Fibroblast of lung (primary cell): ENCODE data around the gene CAMSAP2. TPM values are rescaled to one million over a fixed set of nuclear protein-coding genes. Genes with fewer than 3 reads are reported as not detected.

Experiments
- DNase-seq, 2 donors: peaks; one replicate each; pipeline versions ENCODE4 v3.0.0 to v3.0.0-alpha.2; 2010; ENCODE audit warnings: low read depth in 2 of 2
- H2AFZ ChIP-seq: 2 replicates; pipeline ENCODE4 v1.5.1; 2012; ENCODE audit warnings: low read length, control low read depth, inconsistent platforms
- H3K27ac ChIP-seq: 2 replicates; pipeline ENCODE4 v1.5.1; 2011; ENCODE audit warnings: low read length, control low read depth; ENCODE audit not compliant: insufficient read depth
- H3K27me3 ChIP-seq: 2 replicates; pipeline ENCODE4 v1.5.1; 2011; ENCODE audit warnings: mild to moderate bottlenecking, low read length; ENCODE audit not compliant: control insufficient read depth, insufficient read depth
- H3K36me3 ChIP-seq: 2 replicates; pipeline ENCODE4 v1.5.1; 2011; ENCODE audit warnings: low read length; ENCODE audit not compliant: control insufficient read depth, insufficient read depth
- H3K4me1 ChIP-seq: 2 replicates; pipeline ENCODE4 v1.5.1; 2011; ENCODE audit warnings: low read length; ENCODE audit not compliant: control insufficient read depth, insufficient read depth; ENCODE audit errors: extremely low read depth
- H3K4me2 ChIP-seq: 2 replicates; pipeline ENCODE4 v1.5.1; 2011; ENCODE audit warnings: low read length, control low read depth; ENCODE audit not compliant: insufficient read depth; ENCODE audit errors: extremely low read depth
- H3K4me3 ChIP-seq, 4 experiments: fragments of 200-600 bp in 1 of 4; sonication (generic) in 1 of 4; replicated peaks in 1 of 4; 2 replicates each; pipeline ENCODE4 v1.5.1; 2011 to 2016; ENCODE audit warnings: low read length in 4 of 4, low read depth in 3 of 4, mild to moderate bottlenecking in 3 of 4, control low read depth in 2 of 4, inconsistent platforms in 1 of 4, mixed read lengths in 1 of 4; ENCODE audit not compliant: insufficient read depth in 1 of 4; ENCODE audit errors: control extremely low read depth in 1 of 4
- H3K79me2 ChIP-seq: 2 replicates; pipeline ENCODE4 v1.5.1; 2012; ENCODE audit warnings: mild to moderate bottlenecking, low read length, inconsistent platforms; ENCODE audit not compliant: control insufficient read depth, insufficient read depth
- H3K9ac ChIP-seq: 2 replicates; pipeline ENCODE4 v1.5.1; 2011; ENCODE audit warnings: mild to moderate bottlenecking, low read length, control low read depth; ENCODE audit not compliant: insufficient read depth
- H3K9me3 ChIP-seq: 2 replicates; pipeline ENCODE4 v1.5.1; 2012; ENCODE audit warnings: low read depth, low read length; ENCODE audit not compliant: control insufficient read depth, insufficient read depth
- H4K20me1 ChIP-seq: 2 replicates; pipeline ENCODE4 v1.5.1; 2011; ENCODE audit warnings: low read length; ENCODE audit not compliant: control insufficient read depth, insufficient read depth; ENCODE audit errors: extremely low read depth
- CTCF ChIP-seq, 2 donors: IDR thresholded peaks in 1 of 2; conservative IDR thresholded peaks in 1 of 2; 1 replicate in 1 of 2; 2 replicates in 1 of 2; pipeline ENCODE4 v1.5.1; 2011 to 2012; ENCODE audit warnings: low read length in 2 of 2, control low read depth in 1 of 2, inconsistent platforms in 1 of 2, low read depth in 1 of 2, mild to moderate bottlenecking in 1 of 2
- EZH2 ChIP-seq: IDR thresholded peaks from 2 replicates; pipeline ENCODE4 v1.5.1; 2012; ENCODE audit warnings: low read length, control low read depth, mild to moderate bottlenecking; ENCODE audit errors: missing control alignments
- polyA plus RNA-seq, 2 donors: library from polyadenylated mRNA; depleted of rRNA in 1 of 2; stranded (reverse) in 1 of 2; unstranded in 1 of 2; fragments of >200 nt; gene quantifications; 2 replicates each; pipeline ENCODE4 v1.2.1, GENCODE V29; 2011 to 2012; ENCODE audit warnings: missing spikeins in 1 of 2
- total RNA-seq: library from RNA; depleted of rRNA; stranded (reverse); fragments of >200 nt; gene quantifications from 2 replicates; pipeline ENCODE4 v1.2.1, GENCODE V29; 2014

Gene CAMSAP2
- total and polyA plus RNA-seq, 2 donors (not counting 1 experiment from before 2014, with no cell fraction given), result 22.3 to 32.5 TPM

DNA sequence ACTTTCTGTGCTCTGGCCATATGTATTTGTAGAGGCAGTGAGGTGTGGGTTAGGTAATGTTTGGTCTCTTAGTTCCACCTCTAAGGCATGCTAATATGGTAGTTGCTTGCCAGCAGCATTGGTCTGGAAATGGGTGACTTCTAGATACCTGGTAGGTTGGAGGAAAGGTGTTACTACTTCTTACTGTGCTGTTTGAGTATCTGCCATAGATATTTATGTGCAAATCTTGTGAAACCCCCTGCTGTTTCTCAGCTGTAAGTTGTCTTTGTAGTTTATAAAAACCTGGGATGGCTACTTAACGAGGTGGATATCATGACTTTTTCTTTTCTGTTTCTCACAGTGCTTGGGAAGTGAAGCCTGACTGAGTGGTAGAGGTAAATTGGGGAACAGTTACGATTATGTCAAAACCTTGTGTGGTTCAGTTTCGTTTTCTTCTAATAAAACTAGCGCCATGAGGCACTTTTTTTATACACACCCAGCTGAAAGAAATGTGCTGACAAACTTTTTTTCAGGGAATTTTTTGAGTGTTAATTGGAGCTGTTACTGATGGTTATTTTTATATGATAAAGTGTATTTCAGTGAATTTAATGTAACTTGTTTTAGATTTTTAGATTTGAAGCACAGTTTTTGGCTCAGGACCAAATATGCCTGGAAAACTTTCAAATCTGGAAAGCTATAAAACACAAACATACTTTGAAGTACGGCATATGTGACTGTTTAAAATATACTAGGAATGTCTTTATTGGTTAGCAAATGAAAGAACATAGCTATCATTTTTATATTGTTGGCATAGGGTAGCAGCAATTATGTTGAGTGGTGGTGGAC, 42.1 kb downstream of the CAMSAP2 start:
- H3K79me2 ChIP-seq, result peaks cover 52% of the 10 kb centered on the region
- no peak overlapping the region for H2AFZ ChIP-seq
- no peaks in the 10 kb centered on the region for H4K20me1 ChIP-seq
- H3K4me3 ChIP-seq, result peak overlapping the region; percentile 14 to 49 (median 39)
- TF ChIP-seq EZH2, result no peak
- H3K4me2 ChIP-seq, result peak overlapping the region; percentile 69
- peak overlapping the region; percentile 43 for H3K27ac ChIP-seq
- DNase-seq, result peak; percentile 34 to 69
- no peaks in the 10 kb centered on the region for H3K9me3 ChIP-seq
- no peak overlapping the region for H3K9ac ChIP-seq
- H3K36me3 ChIP-seq, result peaks cover 1% of the 10 kb centered on the region
- no peaks in the 10 kb centered on the region for H3K27me3 ChIP-seq
- H3K4me1 ChIP-seq, result peaks cover 4% of the 10 kb centered on the region

DNA sequence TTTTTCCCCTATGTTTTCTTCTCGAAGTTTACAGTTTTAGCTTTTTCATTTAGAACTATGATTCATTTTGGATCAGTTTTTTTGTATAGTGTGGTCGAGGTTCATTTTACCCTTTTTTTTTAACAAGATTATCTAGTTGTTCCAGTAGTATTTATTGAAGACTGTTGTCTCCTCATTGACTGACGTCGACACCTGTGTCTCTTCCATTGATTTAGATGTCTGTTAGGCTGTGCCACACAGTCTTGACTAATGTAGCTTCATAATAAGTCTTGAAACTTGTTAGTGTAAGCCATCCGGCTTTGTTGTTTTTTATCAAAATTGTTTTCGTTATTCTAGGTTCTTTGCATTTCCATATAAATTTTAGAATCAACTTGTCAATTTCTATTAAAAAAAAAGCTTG, 45.2 kb downstream of the CAMSAP2 start:
- Histone ChIP-seq H4K20me1 (no peaks in the 10 kb centered on the region), H3K27me3 (no peaks in the 10 kb centered on the region), H3K9ac (no peak overlapping the region), H3K4me1 (peaks cover 2% of the 10 kb centered on the region), H3K36me3 (peaks cover 1% of the 10 kb centered on the region), H3K27ac (no peak overlapping the region), H3K4me3 (no peak overlapping the region), H3K4me2 (no peak overlapping the region), H2AFZ (no peak overlapping the region), H3K9me3 (no peaks in the 10 kb centered on the region), H3K79me2 (peaks cover 55% of the 10 kb centered on the region)
- no peak for TF ChIP-seq EZH2
- no peak for TF ChIP-seq CTCF (conservative IDR thresholded peaks at IDR 0.05 in 1 of 2, IDR thresholded peaks at IDR 0.05 in 1 of 2; ENCODE audit: low read depth in 1 of 2, low read length in 2 of 2)
- no peak for DNase-seq

DNA sequence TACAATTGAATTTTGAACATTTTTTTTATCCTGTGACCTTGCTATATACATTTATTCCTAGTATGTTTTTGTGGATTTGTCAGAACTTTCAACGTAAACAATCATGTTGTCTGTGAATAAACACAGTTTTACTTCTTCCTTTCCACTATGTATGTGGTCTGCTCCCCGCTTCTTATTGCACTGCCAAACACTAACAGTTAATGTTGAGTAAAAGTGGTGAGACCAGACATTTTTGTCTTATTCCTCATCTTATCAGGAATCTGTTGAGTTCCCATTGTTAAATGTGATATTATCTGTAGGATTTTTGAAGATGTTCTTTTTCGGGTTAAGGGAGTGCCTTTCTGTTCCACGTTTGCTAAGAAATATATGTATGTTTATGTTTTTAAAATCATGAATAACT, 45.9 kb downstream of the CAMSAP2 start:
- Histone ChIP-seq H2AFZ (no peak overlapping the region), H3K9ac (no peak overlapping the region), H4K20me1 (no peaks in the 10 kb centered on the region), H3K36me3 (peaks cover 1% of the 10 kb centered on the region), H3K27me3 (no peaks in the 10 kb centered on the region), H3K9me3 (no peaks in the 10 kb centered on the region), H3K4me3 (no peak overlapping the region), H3K4me1 (peaks cover 2% of the 10 kb centered on the region), H3K27ac (no peak overlapping the region), H3K79me2 (peaks cover 51% of the 10 kb centered on the region), H3K4me2 (no peak overlapping the region)
- peak; percentile 46 to 50 for DNase-seq
- TF ChIP-seq EZH2 (no peak), CTCF (conservative IDR thresholded peaks at IDR 0.05 in 1 of 2, IDR thresholded peaks at IDR 0.05 in 1 of 2; ENCODE audit: low read depth in 1 of 2, low read length in 2 of 2) (no peak)
